GM10266 (cell line): ENCODE measurements around the gene IKZF5.

Source experiments
- DNase-seq: peaks from one replicate; pipeline ENCODE4 v3.0.0; 2012; ENCODE audit errors: extremely low spot score
- TF ChIP-seq, protein P1 (sequence below): IDR thresholded peaks from 2 replicates; pipeline ENCODE4 v1.5.1; 2012; ENCODE audit warnings: mild to moderate bottlenecking, low read depth; ENCODE audit not compliant: control insufficient read depth, insufficient read depth; ENCODE audit errors: missing control alignments

The IKZF5 gene, protein sequence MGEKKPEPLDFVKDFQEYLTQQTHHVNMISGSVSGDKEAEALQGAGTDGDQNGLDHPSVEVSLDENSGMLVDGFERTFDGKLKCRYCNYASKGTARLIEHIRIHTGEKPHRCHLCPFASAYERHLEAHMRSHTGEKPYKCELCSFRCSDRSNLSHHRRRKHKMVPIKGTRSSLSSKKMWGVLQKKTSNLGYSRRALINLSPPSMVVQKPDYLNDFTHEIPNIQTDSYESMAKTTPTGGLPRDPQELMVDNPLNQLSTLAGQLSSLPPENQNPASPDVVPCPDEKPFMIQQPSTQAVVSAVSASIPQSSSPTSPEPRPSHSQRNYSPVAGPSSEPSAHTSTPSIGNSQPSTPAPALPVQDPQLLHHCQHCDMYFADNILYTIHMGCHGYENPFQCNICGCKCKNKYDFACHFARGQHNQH

DNA sequence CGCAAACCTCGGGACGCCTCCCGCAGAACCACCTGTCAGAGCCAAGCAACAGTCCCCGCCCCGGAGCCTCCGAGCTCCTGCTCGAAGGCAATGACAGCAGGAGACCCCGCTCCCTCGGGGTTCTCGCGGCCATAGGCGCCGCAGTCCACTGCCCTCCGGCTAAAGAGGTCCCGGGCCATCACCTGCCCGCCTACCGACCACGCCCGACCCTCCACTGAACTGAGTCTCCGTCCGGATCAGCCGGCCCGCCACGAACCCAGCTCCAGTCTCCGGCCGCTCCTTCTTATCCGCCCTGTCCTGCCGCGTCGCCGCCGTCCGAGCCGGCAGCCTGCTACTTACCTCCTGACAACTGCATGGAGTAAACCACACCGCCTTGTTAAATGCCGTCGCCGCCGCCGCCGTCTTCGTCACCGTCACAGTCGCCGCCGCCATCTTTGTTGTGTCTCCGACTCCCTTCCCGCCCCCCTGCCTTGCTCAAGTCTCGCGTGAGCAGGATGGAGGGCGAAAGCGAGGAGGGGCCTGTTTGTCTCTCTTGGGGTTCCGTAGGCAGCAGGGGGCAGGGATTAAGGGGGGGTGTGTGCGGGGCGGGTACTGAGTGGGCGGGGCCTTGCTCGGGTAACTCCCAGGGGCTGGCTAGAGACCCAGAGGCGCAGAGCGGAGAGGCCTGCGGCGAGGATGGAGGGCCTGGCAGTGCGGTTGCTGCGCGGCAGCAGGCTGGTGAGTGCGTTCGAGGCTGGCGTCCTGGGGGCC lies at the start of gene IKZF5, which contains the start of gene ACADSB:
IKZF5 (minus strand) TSS at position 441 of the 750 bp plus-strand sequence. CDS start 10,170 bp downstream, outside the sequence.
ACADSB (plus strand) TSS at position 652 of the 750 bp plus-strand sequence; CDS start at position 676, 24 bp downstream.
- DNase-seq, result peak; percentile 99
- TF ChIP-seq, protein P1, sequence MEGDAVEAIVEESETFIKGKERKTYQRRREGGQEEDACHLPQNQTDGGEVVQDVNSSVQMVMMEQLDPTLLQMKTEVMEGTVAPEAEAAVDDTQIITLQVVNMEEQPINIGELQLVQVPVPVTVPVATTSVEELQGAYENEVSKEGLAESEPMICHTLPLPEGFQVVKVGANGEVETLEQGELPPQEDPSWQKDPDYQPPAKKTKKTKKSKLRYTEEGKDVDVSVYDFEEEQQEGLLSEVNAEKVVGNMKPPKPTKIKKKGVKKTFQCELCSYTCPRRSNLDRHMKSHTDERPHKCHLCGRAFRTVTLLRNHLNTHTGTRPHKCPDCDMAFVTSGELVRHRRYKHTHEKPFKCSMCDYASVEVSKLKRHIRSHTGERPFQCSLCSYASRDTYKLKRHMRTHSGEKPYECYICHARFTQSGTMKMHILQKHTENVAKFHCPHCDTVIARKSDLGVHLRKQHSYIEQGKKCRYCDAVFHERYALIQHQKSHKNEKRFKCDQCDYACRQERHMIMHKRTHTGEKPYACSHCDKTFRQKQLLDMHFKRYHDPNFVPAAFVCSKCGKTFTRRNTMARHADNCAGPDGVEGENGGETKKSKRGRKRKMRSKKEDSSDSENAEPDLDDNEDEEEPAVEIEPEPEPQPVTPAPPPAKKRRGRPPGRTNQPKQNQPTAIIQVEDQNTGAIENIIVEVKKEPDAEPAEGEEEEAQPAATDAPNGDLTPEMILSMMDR, result no peak

DNA sequence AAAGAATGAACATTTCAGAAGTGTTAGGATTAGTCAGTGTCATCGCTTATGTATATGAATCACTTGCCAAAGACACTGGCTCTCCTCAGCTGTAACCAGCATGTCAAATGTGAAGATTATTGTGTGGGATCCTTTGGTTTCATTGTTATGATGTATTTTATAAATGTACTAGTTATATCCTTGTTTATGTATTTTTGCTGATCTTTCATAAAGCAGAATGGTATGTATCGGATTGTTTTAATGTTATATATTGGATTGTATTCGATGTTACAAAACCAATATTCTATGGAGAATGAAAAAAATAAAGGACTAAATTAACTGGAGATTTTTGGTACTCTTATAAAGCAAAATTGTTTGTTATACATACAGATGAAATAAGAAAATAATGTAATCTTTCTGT lies 49.4 kb upstream of the IKZF5 start:
- DNase-seq, result no peak
- TF ChIP-seq, protein P1, result no peak

DNA sequence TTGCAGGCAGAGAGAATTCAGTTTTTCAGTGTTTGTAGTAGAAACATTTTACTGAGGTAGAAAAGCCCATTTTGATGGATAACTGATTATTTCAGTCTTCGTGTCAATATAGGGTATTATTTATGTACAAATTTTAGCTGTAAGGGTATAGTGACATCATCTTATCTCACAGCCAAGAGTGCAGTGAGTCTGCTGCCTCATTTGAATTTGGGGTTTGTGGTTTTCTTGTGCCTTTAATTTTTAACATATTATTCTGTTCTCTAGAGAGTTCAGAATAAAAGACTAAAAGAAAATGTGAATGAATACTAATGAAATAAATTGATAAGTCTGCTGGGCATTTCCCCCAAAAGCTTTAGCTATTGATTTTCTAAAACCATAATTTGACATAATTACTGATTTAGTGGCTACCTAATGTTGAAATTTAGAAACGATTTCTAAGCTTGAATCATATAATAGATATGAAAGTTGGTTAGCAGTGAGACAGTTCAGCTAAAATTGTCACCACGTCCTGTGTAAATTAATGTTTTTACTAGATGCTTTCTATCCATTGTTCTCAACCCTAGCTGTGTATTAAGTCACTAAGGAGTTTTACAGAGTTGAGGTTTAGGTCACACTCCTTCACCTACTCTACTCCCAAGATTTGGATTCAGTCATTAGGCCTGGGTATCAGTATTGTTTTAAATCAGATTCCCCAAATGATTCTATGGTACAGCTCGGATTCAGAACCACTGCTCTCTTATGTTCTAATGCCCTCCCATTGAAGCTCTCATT lies 37.6 kb upstream of the IKZF5 start:
- TF ChIP-seq, protein P1, result no peak
- no peak for DNase-seq

DNA sequence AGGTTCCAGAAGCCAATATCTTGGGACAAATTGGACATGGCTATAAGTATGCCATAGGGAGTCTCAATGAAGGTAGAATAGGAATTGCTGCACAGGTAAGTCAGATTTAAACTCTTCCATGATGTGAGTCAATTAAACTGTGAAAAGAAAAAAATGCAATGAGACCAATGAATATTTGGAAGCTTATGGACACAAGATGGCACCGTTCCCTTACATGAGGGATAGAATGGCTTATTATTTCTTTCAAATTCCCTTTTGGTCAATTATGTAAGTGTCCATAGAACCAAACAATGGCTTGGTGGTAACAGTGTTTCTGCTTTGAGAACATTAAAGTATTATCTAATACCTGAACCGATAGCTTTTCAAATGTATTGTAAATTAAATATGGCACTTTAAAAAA lies 35.8 kb upstream of the IKZF5 start:
- DNase-seq, result no peak
- TF ChIP-seq, protein P1, result peak; percentile 2

DNA sequence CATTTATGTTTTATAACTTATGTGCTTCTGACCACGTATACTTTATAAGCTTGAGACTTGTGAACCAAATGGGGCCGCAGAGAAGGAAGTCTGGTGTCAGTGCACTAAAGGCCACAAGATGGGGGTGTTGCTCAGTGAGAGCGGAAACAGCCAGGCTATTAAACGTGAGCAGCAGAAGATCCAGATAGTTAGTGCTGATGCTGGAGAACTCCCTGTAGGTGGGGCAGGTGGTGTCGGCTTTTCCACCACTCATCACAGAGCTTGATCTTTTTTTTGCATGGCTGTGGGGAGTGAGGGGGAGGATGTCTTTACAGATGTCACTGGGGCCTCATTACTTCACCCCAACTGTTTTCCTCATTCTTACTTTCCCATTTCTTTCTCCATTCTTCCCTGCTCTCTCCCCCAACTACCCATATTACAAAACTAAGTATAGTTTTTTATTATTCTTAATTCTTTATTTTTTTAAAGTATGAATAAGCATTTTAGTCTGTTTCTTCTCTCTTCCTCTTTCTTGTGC lies 34.9 kb upstream of the IKZF5 start:
- TF ChIP-seq, protein P1, result peak; percentile 85
- peak; percentile 61 for DNase-seq

DNA sequence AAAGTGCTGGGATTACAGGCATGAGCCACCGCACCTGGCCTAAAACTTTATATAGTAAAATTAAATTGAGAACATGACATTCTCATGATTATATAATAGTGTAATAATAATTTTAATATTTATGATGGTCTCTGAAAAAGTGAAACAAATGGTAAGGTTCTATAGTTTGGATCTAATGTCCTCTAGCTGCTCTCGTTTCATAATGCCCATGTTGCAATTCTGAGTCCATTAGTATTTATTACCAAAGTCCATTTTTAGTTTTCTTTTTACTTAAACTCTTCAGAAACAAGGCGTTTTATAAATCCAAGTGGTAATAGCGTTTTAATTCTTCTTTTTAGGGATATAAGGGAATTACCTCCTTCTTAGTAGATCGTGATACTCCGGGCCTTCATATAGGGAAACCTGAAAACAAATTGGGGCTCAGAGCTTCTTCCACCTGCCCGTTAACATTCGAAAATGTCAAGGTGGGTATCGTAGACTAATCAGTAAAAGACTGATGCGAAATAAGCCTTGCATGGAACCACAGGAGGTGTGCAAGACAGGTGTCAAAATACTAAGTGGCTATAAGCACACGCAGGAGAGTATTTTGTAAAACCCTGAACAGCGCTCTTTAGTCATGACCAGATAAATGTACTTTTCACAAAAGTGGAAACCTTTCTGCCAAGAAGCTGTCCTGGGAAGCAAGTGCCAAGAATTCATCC lies 34.3 kb upstream of the IKZF5 start:
- DNase-seq, result no peak
- TF ChIP-seq, protein P1, result no peak
